GM18498 (cell line): ENCODE measurements around the gene CIB2.
"Not testable (repeated sequence)": the region's sequence is repeated elsewhere in the genome, so short reads cannot be mapped to it uniquely, and the experiment has no call there.

Experiments used
- ATAC-seq: cut with Tn5 transposase; IDR thresholded peaks from one replicate; pipeline ENCODE4 v1.9.1; 2021; ENCODE audit warnings: mild to moderate bottlenecking, moderate library complexity; ENCODE audit not compliant: unreplicated experiment

CIB2 gene

GRCh38 chr15:78131295-78132061 lies at the start of gene CIB2:
CIB2 (minus strand) TSS chr15:78131445; CDS start chr15:78131215, 230 bp downstream.
- peak; percentile 89 for ATAC-seq

GRCh38 chr15:78179906-78180305 lies 48.7 kb upstream of the CIB2 start:
- ATAC-seq: no peak

GRCh38 chr15:78179286-78179840 lies 48.1 kb upstream of the CIB2 start:
- no peak for ATAC-seq

- no peak for ATAC-seq
Observed at GRCh38 chr15:78178064-78178463, 46.8 kb upstream of the CIB2 start.

- ATAC-seq: no peak
Observed at GRCh38 chr15:78177447-78177873, 46.2 kb upstream of the CIB2 start.

- ATAC-seq: no peak
Observed at GRCh38 chr15:78175330-78175729, 44.1 kb upstream of the CIB2 start.

- ATAC-seq: no peak
Observed at GRCh38 chr15:78174401-78174800, 43.2 kb upstream of the CIB2 start.

GRCh38 chr15:78171864-78172472 lies 40.7 kb upstream of the CIB2 start:
- ATAC-seq: no peak

- peak; percentile 65 for ATAC-seq
Observed at GRCh38 chr15:78170848-78171773, 39.9 kb upstream of the CIB2 start.

- ATAC-seq: no peak
Observed at GRCh38 chr15:78168608-78169007, 37.4 kb upstream of the CIB2 start.

GRCh38 chr15:78167227-78167888 lies 36.1 kb upstream of the CIB2 start:
- ATAC-seq: peak; percentile 78

- ATAC-seq: no peak
Observed at GRCh38 chr15:78164010-78164409, 32.8 kb upstream of the CIB2 start.

- ATAC-seq: no peak
Observed at GRCh38 chr15:78162038-78162437, 30.8 kb upstream of the CIB2 start.

GRCh38 chr15:78159395-78159794 lies 28.1 kb upstream of the CIB2 start:
- no peak for ATAC-seq

- ATAC-seq: no peak
Observed at GRCh38 chr15:78157203-78157602, 26.0 kb upstream of the CIB2 start.

GRCh38 chr15:78156653-78157052 lies 25.4 kb upstream of the CIB2 start:
- ATAC-seq: no peak

- ATAC-seq: no peak
Observed at GRCh38 chr15:78155355-78155939, 24.2 kb upstream of the CIB2 start.

- no peak for ATAC-seq
Observed at GRCh38 chr15:78154955-78155354, 23.7 kb upstream of the CIB2 start.

- not testable (repeated sequence) for ATAC-seq
Observed at GRCh38 chr15:78151075-78151474, 19.8 kb upstream of the CIB2 start.
